Glutamatergic neuron (in vitro differentiated cells): ENCODE measurements around the gene GALNT3. TPM values are rescaled to one million over a fixed set of nuclear protein-coding genes. Genes with fewer than 3 reads are reported as not detected.

ENCODE experiments used
- DNase-seq: peaks from one replicate; pipeline ENCODE4 v3.0.0; 2022
- H3K27ac Mint-ChIP-seq: one replicate; pipeline ENCODE4 v1.8.0; 2020; ENCODE audit warnings: mild to moderate bottlenecking, mixed read lengths, inconsistent platforms; ENCODE audit not compliant: unreplicated experiment
- H3K27me3 Mint-ChIP-seq: one replicate; pipeline ENCODE4 v1.8.0; 2020; ENCODE audit warnings: mild to moderate bottlenecking, moderate library complexity, mixed read lengths, inconsistent platforms; ENCODE audit not compliant: unreplicated experiment
- H3K36me3 Mint-ChIP-seq: one replicate; pipeline ENCODE4 v1.8.0; 2020; ENCODE audit warnings: mild to moderate bottlenecking, mixed read lengths, inconsistent platforms; ENCODE audit not compliant: unreplicated experiment
- H3K4me1 Mint-ChIP-seq: one replicate; pipeline ENCODE4 v1.8.0; 2020; ENCODE audit warnings: mild to moderate bottlenecking, low read depth, mixed read lengths, inconsistent platforms; ENCODE audit not compliant: unreplicated experiment
- H3K4me3 Mint-ChIP-seq: one replicate; pipeline ENCODE4 v1.8.0; 2020; ENCODE audit warnings: mild to moderate bottlenecking, mixed read lengths, inconsistent platforms; ENCODE audit not compliant: unreplicated experiment
- H3K9me3 Mint-ChIP-seq: one replicate; pipeline ENCODE4 v1.8.0; 2020; ENCODE audit warnings: mild to moderate bottlenecking, moderate library complexity, mixed read lengths, inconsistent platforms; ENCODE audit not compliant: unreplicated experiment
- CTCF ChIP-seq: fragments of 200-600 bp; sonication (generic); IDR thresholded peaks from one replicate; pipeline ENCODE4 v1.5.0; 2021; ENCODE audit not compliant: partially characterized antibody, unreplicated experiment
- total RNA-seq: library from RNA; stranded (reverse); fragmentation: NEBNext Ultra II Directional; extraction: Animal tissue kit (Norgen Biotek cat#: 25700); gene quantifications from one replicate; pipeline ENCODE4 v1.2.1, GENCODE V29; 2021; ENCODE audit not compliant: unreplicated experiment

Gene GALNT3
- total RNA-seq, 1 donor from 2014 or later = 1.3 TPM

DNA sequence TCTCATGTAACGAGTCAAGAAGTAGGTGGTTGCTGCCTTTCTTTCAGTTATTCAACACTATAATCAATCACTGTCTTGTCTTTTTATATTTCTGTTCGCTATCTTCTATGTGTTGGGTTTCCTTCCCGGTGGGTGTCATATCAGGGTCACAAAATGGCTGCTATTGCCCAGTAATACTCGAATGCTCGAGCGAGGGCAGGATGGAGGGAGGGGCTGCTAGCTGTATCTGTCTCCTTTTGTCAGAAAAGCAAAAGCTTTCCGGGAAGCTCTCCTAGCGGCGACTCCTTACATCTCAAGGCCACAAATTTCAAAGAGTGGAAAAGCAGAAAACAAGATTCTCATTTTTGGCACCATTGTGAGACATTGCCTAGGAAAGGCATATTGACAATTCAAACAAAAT, 16.4 kb upstream of the GALNT3 start:
- DNase-seq = no peak
- no peaks in the 10 kb centered on the region for H3K27me3 Mint-ChIP-seq
- H3K4me1 Mint-ChIP-seq = no peaks in the 10 kb centered on the region
- TF ChIP-seq CTCF = no peak
- no peaks in the 10 kb centered on the region for H3K9me3 Mint-ChIP-seq
- no peak overlapping the region for H3K4me3 Mint-ChIP-seq
- no peaks in the 10 kb centered on the region for H3K36me3 Mint-ChIP-seq
- H3K27ac Mint-ChIP-seq = no peak overlapping the region

DNA sequence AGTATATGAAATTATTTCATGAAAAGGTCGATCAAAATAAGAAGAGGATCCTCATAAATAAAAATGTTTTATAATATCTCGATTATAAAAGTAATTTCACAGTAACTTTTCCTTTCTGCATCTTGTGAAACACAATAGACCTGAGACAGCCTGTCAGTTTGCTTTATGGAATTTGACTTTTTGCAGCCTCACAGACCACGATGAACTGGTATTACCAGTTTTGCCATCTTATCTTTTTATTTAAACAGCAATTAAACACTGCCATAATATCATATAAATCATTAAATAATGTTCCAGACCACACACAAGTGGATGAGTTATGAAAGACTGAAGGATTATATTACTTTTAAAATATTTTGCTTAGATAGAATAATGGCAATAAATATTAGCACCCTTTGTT, 10.7 kb upstream of the GALNT3 start:
- Mint-ChIP-seq H3K4me3 (no peak overlapping the region), H3K9me3 (no peaks in the 10 kb centered on the region), H3K27me3 (no peaks in the 10 kb centered on the region), H3K27ac (no peak overlapping the region), H3K4me1 (no peaks in the 10 kb centered on the region), H3K36me3 (no peaks in the 10 kb centered on the region)
- no peak for TF ChIP-seq CTCF
- DNase-seq = no peak

GRCh38 chr2:165803123-165803760, 9.2 kb upstream of the GALNT3 start:
- TF ChIP-seq CTCF = no peak
- Mint-ChIP-seq H3K36me3 (no peaks in the 10 kb centered on the region), H3K4me3 (no peak overlapping the region), H3K4me1 (no peaks in the 10 kb centered on the region), H3K9me3 (no peaks in the 10 kb centered on the region), H3K27me3 (no peaks in the 10 kb centered on the region), H3K27ac (no peak overlapping the region)
- DNase-seq = no peak

- no peak for DNase-seq
- H3K36me3 Mint-ChIP-seq = no peaks in the 10 kb centered on the region
- no peak overlapping the region for H3K27ac Mint-ChIP-seq
- H3K27me3 Mint-ChIP-seq = no peaks in the 10 kb centered on the region
- H3K9me3 Mint-ChIP-seq = no peaks in the 10 kb centered on the region
- no peak overlapping the region for H3K4me3 Mint-ChIP-seq
- no peak for TF ChIP-seq CTCF
- no peaks in the 10 kb centered on the region for H3K4me1 Mint-ChIP-seq
Observed at GRCh38 chr2:165801176-165801575, 7.1 kb upstream of the GALNT3 start.

DNA sequence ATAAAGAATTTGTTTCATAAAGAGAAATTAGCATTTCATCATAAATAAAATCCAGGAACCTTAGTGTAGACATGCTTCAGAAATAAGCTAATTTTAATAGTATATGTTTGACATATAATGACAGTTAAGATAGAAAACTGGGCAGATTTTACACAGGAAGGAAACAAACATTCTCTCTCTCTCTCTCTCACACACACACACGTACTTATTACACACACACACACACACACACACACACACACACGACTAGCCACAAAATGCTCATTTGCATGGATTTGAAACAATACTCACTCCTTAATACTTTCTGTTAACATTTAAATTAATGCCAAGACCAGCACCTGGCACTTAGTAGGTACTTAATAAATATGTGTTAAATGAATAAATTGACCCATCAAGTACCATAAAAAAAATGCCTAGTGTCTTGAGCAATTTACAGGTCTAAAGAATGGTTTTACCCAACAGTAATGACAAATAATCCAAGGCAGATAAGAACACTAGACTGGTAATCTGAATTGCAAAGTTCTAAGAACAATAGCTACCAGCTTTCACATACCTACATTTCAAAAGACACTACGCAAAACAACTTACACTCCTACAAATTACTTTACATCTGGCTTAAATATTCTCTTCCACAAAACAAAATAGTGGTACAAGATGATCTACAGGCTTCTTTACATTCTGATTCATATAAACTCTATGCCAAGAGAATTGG, 2.9 kb upstream of the GALNT3 start:
- Mint-ChIP-seq H3K4me1 (peaks cover 5% of the 10 kb centered on the region), H3K27ac (no peak overlapping the region), H3K9me3 (peaks cover 4% of the 10 kb centered on the region), H3K4me3 (no peak overlapping the region), H3K36me3 (no peaks in the 10 kb centered on the region), H3K27me3 (peaks cover 5% of the 10 kb centered on the region)
- no peak for TF ChIP-seq CTCF
- no peak for DNase-seq
